OCI-LY7 (cell line): ENCODE data around the gene SAMMSON. TPM values are rescaled to one million over a fixed set of nuclear protein-coding genes. Genes with fewer than 3 reads are reported as not detected.

Experiments used
- BruUV-seq: library from RNA; stranded (reverse); fragments of 400-500 nt; replicated peaks from 2 replicates; lab custom pipeline; 2021; lab: Mats Ljungman, UMichigan
- CTCF ChIA-PET: fragments of 300-600 bp; sonication (Branson Sonifier 250); formaldehyde crosslinking; loops from one replicate; lab custom pipeline; 2022; ENCODE audit warnings: antibody characterized with exemption; ENCODE audit not compliant: unreplicated experiment; lab: Charles Lee
- POLR2A ChIA-PET: fragments of 300-600 bp; sonication (Branson Sonifier 250); formaldehyde crosslinking; loops from one replicate; lab custom pipeline; 2022; ENCODE audit warnings: antibody characterized with exemption; lab: Charles Lee
- DNase-seq: peaks from one replicate; pipeline ENCODE4 v3.0.0-alpha.2; 2015; ENCODE audit warnings: low spot score
- H2AFZ ChIP-seq: fragments of 200-600 bp; sonication (generic), shearing (Covaris generic); 2 replicates; pipeline ENCODE4 v1.6.1; 2014; ENCODE audit warnings: mild to moderate bottlenecking, antibody characterized with exemption, low read length, moderate library complexity
- H3K27ac ChIP-seq: fragments of 200-600 bp; sonication (generic); 2 replicates; pipeline ENCODE4 v1.5.1; 2014; ENCODE audit warnings: mixed run types, low read depth, mild to moderate bottlenecking, moderate library complexity, low read length, inconsistent platforms; ENCODE audit not compliant: poor library complexity, severe bottlenecking
- H3K36me3 ChIP-seq: fragments of 200-600 bp; sonication (generic); 2 replicates; pipeline ENCODE4 v1.6.1; 2014; ENCODE audit warnings: mild to moderate bottlenecking, antibody characterized with exemption, low read length, moderate library complexity, mixed read lengths; ENCODE audit not compliant: insufficient read depth
- H3K4me1 ChIP-seq: fragments of 200-600 bp; sonication (generic); 2 replicates; pipeline ENCODE4 v1.5.1; 2014; ENCODE audit warnings: mild to moderate bottlenecking, low read length; ENCODE audit not compliant: insufficient read depth, poor library complexity, severe bottlenecking
- H3K4me2 ChIP-seq: fragments of 200-600 bp; sonication (generic); 2 replicates; pipeline ENCODE4 v1.6.1; 2014; ENCODE audit warnings: mild to moderate bottlenecking, low read length
- H3K4me3 ChIP-seq: fragments of 200-600 bp; sonication (generic); 2 replicates; pipeline ENCODE4 v1.5.1; 2014; ENCODE audit warnings: mild to moderate bottlenecking, low read depth, low read length; ENCODE audit not compliant: poor library complexity, severe bottlenecking
- H3K79me2 ChIP-seq: fragments of 200-600 bp; sonication (generic); 2 replicates; pipeline ENCODE4 v1.6.1; 2016; ENCODE audit warnings: low read depth, mild to moderate bottlenecking, low read length, moderate library complexity, mixed read lengths; ENCODE audit not compliant: insufficient read depth
- H3K9me2 ChIP-seq: fragments of 200-600 bp; sonication (generic); 2 replicates; pipeline ENCODE4 v1.6.1; 2016; ENCODE audit warnings: mild to moderate bottlenecking, low read length, mixed read lengths; ENCODE audit not compliant: insufficient read depth
- H3K9me3 ChIP-seq: fragments of 200-600 bp; sonication (generic); 2 replicates; pipeline ENCODE4 v1.6.1; 2014; ENCODE audit warnings: mild to moderate bottlenecking, mixed run types, low read length, mixed read lengths
- H4K20me1 ChIP-seq: fragments of 200-600 bp; sonication (generic); 2 replicates; pipeline ENCODE4 v1.6.1; 2014; ENCODE audit warnings: mild to moderate bottlenecking, antibody characterized with exemption, low read length, moderate library complexity, mixed read lengths; ENCODE audit not compliant: insufficient read depth
- EZH2phosphoT487 ChIP-seq: fragments of 200-600 bp; sonication (generic); IDR thresholded peaks from 2 replicates; pipeline ENCODE4 v1.6.1; 2018; ENCODE audit warnings: low read depth, borderline replicate concordance, mild to moderate bottlenecking, mixed run types, antibody characterized with exemption, low read length, moderate library complexity, mixed read lengths
- intact Hi-C: fragments of 100-400 bp; cut with micrococcal nuclease; formaldehyde crosslinking; loops from one replicate; pipeline ENCODE4 v1.10.0; 2022; ENCODE audit not compliant: unreplicated experiment
- total RNA-seq, 2 experiments: library from RNA; depleted of rRNA in 1 of 2; stranded (reverse); fragments of >200 nt in 1 of 2; shearing (Covaris generic) in 1 of 2; gene quantifications; 2 replicates each; pipeline ENCODE4 v1.2.3, GENCODE V29; 2014 to 2022
- TF ChIP-seq, protein P1 (sequence below): fragments of 200-600 bp; sonication (generic); conservative IDR thresholded peaks from 2 replicates; pipeline ENCODE4 v1.5.1; 2014; ENCODE audit warnings: mild to moderate bottlenecking, antibody characterized with exemption, low read length, moderate library complexity, mixed read lengths

The SAMMSON gene
- total RNA-seq, 2 experiments from 2014 or later: not detected

DNA sequence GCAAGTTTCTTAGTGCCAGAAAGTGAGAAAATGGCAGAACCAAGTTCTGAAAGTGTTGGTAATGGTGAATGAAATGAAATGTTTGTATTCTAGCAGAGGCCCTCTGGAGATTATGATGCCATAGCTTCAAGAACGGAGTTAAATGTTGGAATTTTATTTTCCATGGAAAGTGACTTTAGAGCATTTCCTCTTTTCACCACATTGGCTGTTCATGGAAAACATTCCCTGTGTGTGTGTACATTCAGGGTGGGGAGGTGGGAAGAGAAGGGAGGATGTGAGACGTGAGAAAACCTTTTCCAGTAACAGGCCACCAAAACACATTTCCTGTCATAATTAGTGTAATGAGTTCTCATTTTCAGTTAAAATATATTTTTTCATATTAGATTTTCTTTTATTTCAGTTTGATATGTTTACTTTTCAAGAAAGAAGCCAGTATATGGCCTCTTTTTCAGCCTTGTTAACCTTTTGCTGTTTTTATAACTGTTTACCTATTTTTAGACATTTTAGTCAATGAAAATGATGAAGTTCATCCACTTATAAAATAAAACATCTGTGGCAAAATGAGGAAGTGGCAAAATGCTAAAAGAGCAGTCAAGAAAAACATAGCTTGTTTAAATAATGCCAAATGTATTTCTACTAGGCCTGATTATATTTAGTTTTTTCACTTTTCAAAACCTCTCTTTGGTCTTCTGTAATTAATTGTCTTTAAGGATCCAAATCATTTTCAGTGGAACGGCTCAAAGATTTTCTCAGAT, 21.6 kb downstream of the SAMMSON start:
- intact Hi-C loops: no loop called here
- H3K9me2 ChIP-seq: no peaks in the 10 kb centered on the region
- H3K4me3 ChIP-seq: no peak overlapping the region
- peaks cover 20% of the 10 kb centered on the region for H3K4me1 ChIP-seq
- TF ChIP-seq EZH2phosphoT487: no peak
- TF ChIP-seq, protein P1, sequence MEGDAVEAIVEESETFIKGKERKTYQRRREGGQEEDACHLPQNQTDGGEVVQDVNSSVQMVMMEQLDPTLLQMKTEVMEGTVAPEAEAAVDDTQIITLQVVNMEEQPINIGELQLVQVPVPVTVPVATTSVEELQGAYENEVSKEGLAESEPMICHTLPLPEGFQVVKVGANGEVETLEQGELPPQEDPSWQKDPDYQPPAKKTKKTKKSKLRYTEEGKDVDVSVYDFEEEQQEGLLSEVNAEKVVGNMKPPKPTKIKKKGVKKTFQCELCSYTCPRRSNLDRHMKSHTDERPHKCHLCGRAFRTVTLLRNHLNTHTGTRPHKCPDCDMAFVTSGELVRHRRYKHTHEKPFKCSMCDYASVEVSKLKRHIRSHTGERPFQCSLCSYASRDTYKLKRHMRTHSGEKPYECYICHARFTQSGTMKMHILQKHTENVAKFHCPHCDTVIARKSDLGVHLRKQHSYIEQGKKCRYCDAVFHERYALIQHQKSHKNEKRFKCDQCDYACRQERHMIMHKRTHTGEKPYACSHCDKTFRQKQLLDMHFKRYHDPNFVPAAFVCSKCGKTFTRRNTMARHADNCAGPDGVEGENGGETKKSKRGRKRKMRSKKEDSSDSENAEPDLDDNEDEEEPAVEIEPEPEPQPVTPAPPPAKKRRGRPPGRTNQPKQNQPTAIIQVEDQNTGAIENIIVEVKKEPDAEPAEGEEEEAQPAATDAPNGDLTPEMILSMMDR: no peak
- H3K27ac ChIP-seq: peak overlapping the region; percentile 59
- BruUV-seq: no TSS peak
- CTCF ChIA-PET: no interaction called here
- POLR2A ChIA-PET: interaction anchor here (0.5 to 0.9 kb wide), 2 partner anchors 15 to 1107 kb away, joined by 3 to 7 read pairs; no protein-coding TSS in a partner anchor
- H3K9me3 ChIP-seq: no peaks in the 10 kb centered on the region
- H3K36me3 ChIP-seq: no peaks in the 10 kb centered on the region
- peak overlapping the region; percentile 8; the same call in 1 of the 2 replicates for H2AFZ ChIP-seq
- H3K79me2 ChIP-seq: no peaks in the 10 kb centered on the region
- H3K4me2 ChIP-seq: peak overlapping the region; percentile 52
- H4K20me1 ChIP-seq: no peaks in the 10 kb centered on the region
- DNase-seq: peak; percentile 45

DNA sequence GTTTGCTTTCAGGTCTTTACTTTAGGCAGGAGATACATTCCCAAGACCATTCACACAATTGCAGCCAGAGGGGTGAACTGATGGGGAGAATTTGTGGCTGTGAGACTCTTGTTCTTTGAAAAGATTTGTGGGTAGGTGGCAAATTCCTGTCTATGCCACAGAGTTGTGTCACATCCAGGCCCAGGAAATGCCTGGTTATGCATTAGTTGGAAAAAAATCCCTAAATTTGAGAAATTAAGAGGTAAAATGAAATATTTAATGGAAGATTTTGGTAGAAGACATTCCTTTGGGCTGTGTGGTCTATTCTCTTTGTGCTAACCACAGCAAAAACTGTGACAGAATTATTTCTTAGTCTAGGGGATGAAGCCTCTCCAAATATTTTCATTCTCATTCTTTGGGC, 28.8 kb downstream of the SAMMSON start:
- intact Hi-C loops: no loop called here
- Histone ChIP-seq H3K4me3 (no peak overlapping the region), H3K36me3 (no peaks in the 10 kb centered on the region), H3K79me2 (no peaks in the 10 kb centered on the region), H4K20me1 (no peaks in the 10 kb centered on the region), H3K9me3 (no peaks in the 10 kb centered on the region), H2AFZ (no peak overlapping the region), H3K27ac (no peak overlapping the region), H3K4me2 (no peak overlapping the region), H3K9me2 (no peaks in the 10 kb centered on the region), H3K4me1 (no peaks in the 10 kb centered on the region)
- TF ChIP-seq, protein P1: no peak
- TF ChIP-seq EZH2phosphoT487: no peak
- CTCF ChIA-PET: no interaction called here
- BruUV-seq: no TSS peak
- POLR2A ChIA-PET: no interaction called here
- DNase-seq: no peak

DNA sequence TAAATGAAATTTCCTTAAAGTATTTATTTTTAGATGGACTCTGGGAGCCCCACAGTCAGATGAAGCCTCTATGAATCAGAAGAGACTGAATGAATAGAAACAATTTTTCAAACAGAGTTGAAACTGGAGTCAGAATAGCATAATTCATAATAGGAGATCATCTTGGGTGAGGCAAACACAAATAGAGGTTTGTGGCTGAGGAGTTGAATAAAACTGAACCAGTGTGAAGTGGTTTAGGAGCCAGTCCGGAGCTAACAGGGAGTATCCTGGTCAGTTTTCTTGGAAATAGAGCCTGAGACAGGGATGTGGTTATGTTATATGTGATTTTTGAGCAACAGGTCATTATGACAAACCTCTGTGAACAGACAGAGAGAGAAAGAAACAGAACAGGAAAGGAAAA, 39.2 kb downstream of the SAMMSON start:
- Histone ChIP-seq H3K36me3 (no peaks in the 10 kb centered on the region), H3K79me2 (no peaks in the 10 kb centered on the region), H3K4me2 (no peak overlapping the region), H3K27ac (no peak overlapping the region), H3K4me3 (no peak overlapping the region), H3K9me2 (no peaks in the 10 kb centered on the region), H3K4me1 (no peaks in the 10 kb centered on the region), H4K20me1 (no peaks in the 10 kb centered on the region), H2AFZ (no peak overlapping the region), H3K9me3 (no peaks in the 10 kb centered on the region)
- TF ChIP-seq, protein P1: no peak
- no peak for TF ChIP-seq EZH2phosphoT487
- ChIA-PET POLR2A (no interaction called here), CTCF (no interaction called here)
- intact Hi-C loops: no loop called here
- no peak for DNase-seq
- BruUV-seq: no TSS peak
